Panc1 (cell line): ENCODE measurements around the gene IRS1. TPM values are rescaled to one million over a fixed set of nuclear protein-coding genes. Genes with fewer than 3 reads are reported as not detected.

ENCODE experiments used
- ATAC-seq: fragments of 200-7000 bp; cut with Tn5 transposase; 2 replicates; pipeline ENCODE4 v1.9.1; 2020; ENCODE audit warnings: mild to moderate bottlenecking, moderate library complexity
- BruUV-seq: library from RNA; stranded (reverse); fragments of 400-500 nt; replicated peaks from 2 replicates; lab custom pipeline; 2021; lab: Mats Ljungman, UMichigan
- CTCF ChIA-PET: fragments of 300-600 bp; sonication (Branson Sonifier 250); formaldehyde crosslinking; loops from one replicate; lab custom pipeline; 2022; ENCODE audit warnings: antibody characterized with exemption; lab: Charles Lee
- POLR2A ChIA-PET: fragments of 300-600 bp; sonication (Branson Sonifier 250); formaldehyde crosslinking; loops from one replicate; lab custom pipeline; 2022; ENCODE audit warnings: antibody characterized with exemption; lab: Charles Lee
- DNase-seq: peaks from one replicate; pipeline ENCODE4 v3.0.0-alpha.2; 2010; ENCODE audit warnings: low read depth, low spot score
- H3K27ac ChIP-seq: 2 replicates; pipeline ENCODE4 v1.5.1; 2011; ENCODE audit warnings: mild to moderate bottlenecking, low read length, inconsistent platforms
- H3K27me3 ChIP-seq: fragments of 200-500 bp; sonication (Bioruptor generic); 2 replicates; pipeline ENCODE4 v1.6.0; 2014; ENCODE audit warnings: low read length, inconsistent platforms; ENCODE audit not compliant: control insufficient read depth, insufficient read depth
- H3K36me3 ChIP-seq: fragments of 200-500 bp; sonication (Bioruptor generic); 2 replicates; pipeline ENCODE4 v1.5.1; 2014; ENCODE audit warnings: inconsistent platforms, mild to moderate bottlenecking, low read length, moderate library complexity; ENCODE audit not compliant: control insufficient read depth, insufficient read depth
- H3K4me1 ChIP-seq: 2 replicates; pipeline ENCODE4 v1.5.1; 2011; ENCODE audit warnings: inconsistent platforms, mild to moderate bottlenecking, low read length, moderate library complexity; ENCODE audit not compliant: control insufficient read depth, insufficient read depth
- H3K4me3 ChIP-seq, 2 experiments: 2 replicates each; pipeline ENCODE4 v1.5.1; 2011 to 2012; ENCODE audit warnings: low read depth in 2 of 2, low read length in 2 of 2, mild to moderate bottlenecking in 2 of 2, inconsistent platforms in 1 of 2, moderate library complexity in 1 of 2
- H3K9me3 ChIP-seq: fragments of 200-500 bp; sonication (Bioruptor generic); 2 replicates; pipeline ENCODE4 v1.5.1; 2014; ENCODE audit warnings: low read depth, mild to moderate bottlenecking, inconsistent platforms, low read length, moderate library complexity; ENCODE audit not compliant: control insufficient read depth, insufficient read depth
- CTCF ChIP-seq: fragments of 450-650 bp; IDR thresholded peaks from 2 replicates; pipeline ENCODE4 v1.5.1; 2017; ENCODE audit warnings: mild to moderate bottlenecking
- POLR2AphosphoS5 ChIP-seq: IDR thresholded peaks from 2 replicates; pipeline ENCODE4 v1.6.1; 2012; ENCODE audit warnings: mild to moderate bottlenecking, low read depth, low read length, moderate library complexity
- REST ChIP-seq, 2 experiments: IDR thresholded peaks; 2 replicates each; pipeline ENCODE4 v1.6.1; 2011 to 2012; ENCODE audit warnings: low read depth in 2 of 2, control low read depth in 1 of 2, low read length in 1 of 2, mild to moderate bottlenecking in 1 of 2, moderate library complexity in 1 of 2; ENCODE audit not compliant: insufficient read depth in 1 of 2
- SIN3A ChIP-seq: IDR thresholded peaks from 2 replicates; pipeline ENCODE4 v1.6.1; 2012; ENCODE audit warnings: low read depth, mild to moderate bottlenecking, low read length, moderate library complexity, borderline replicate concordance; ENCODE audit not compliant: insufficient read depth
- TCF7L2 ChIP-seq: IDR thresholded peaks from 2 replicates; pipeline ENCODE4 v1.6.1; 2011; ENCODE audit warnings: mild to moderate bottlenecking, low read depth, low read length, inconsistent platforms
- in situ Hi-C: cut with HindIII; loops from 2 replicates; pipeline ENCODE4 v1.10.0; 2016; ENCODE audit warnings: low sequenced_read_pairs, low pct_unique_long_range_greater_than_20kb
- intact Hi-C: fragments of 100-400 bp; cut with micrococcal nuclease; formaldehyde crosslinking; loops from one replicate; pipeline ENCODE4 v1.10.0; 2022; ENCODE audit not compliant: unreplicated experiment
- total RNA-seq: library from RNA; stranded (reverse); gene quantifications from one replicate; pipeline ENCODE4 v1.2.1, GENCODE V29; 2021; ENCODE audit not compliant: unreplicated experiment

Gene IRS1
- total RNA-seq, 1 experiment from 2014 or later = 27.3 TPM

- TF ChIP-seq CTCF = no peak
- no peak for TF ChIP-seq SIN3A
- no peak for TF ChIP-seq TCF7L2
- no peak for TF ChIP-seq REST (IDR thresholded peaks at IDR 0.05; ENCODE audit: insufficient read depth in 1 of 2, low read depth in 2 of 2, low read length in 1 of 2)
- no peak for TF ChIP-seq POLR2AphosphoS5
- H3K9me3 ChIP-seq = no peaks in the 10 kb centered on the region
- no peak overlapping the region for H3K4me3 ChIP-seq
- DNase-seq (no peak), ATAC-seq (peak; percentile 72; the same call in 1 of the 2 replicates)
- H3K27ac ChIP-seq = peak overlapping the region; percentile 23; the same call in 1 of the 2 replicates
- POLR2A ChIA-PET = no interaction called here
- H3K4me1 ChIP-seq = peaks cover 35% of the 10 kb centered on the region
- CTCF ChIA-PET = interaction anchor here (0.6 kb wide), 1 partner anchor 185 kb away, joined by 3 read pairs; no protein-coding TSS in a partner anchor
- BruUV-seq = no TSS peak
- intact Hi-C loops = no loop called here
- no peaks in the 10 kb centered on the region for H3K27me3 ChIP-seq
- no peaks in the 10 kb centered on the region for H3K36me3 ChIP-seq
- in situ Hi-C loops = no loop called here
Observed at GRCh38 chr2:226754821-226755604, 44.6 kb downstream of the IRS1 start.

- in situ Hi-C loops = no loop called here
Observed at GRCh38 chr2:226752887-226753286, 46.7 kb downstream of the IRS1 start.

More at GRCh38 chr2:226752887-226753286, 46.7 kb downstream of the IRS1 start:
- POLR2A ChIA-PET = no interaction called here
- ATAC-seq (no peak), DNase-seq (no peak)
- TF ChIP-seq SIN3A (no peak), REST (IDR thresholded peaks at IDR 0.05; ENCODE audit: insufficient read depth in 1 of 2, low read depth in 2 of 2, low read length in 1 of 2) (no peak), CTCF (no peak), TCF7L2 (no peak), POLR2AphosphoS5 (no peak)
- no peaks in the 10 kb centered on the region for H3K36me3 ChIP-seq
- H3K4me1 ChIP-seq = peaks cover 26% of the 10 kb centered on the region
- no peak overlapping the region; the same call in 1 of the 2 replicates for H3K27ac ChIP-seq
- no peaks in the 10 kb centered on the region for H3K9me3 ChIP-seq
- H3K4me3 ChIP-seq = no peak overlapping the region
- CTCF ChIA-PET = no interaction called here
- no peaks in the 10 kb centered on the region for H3K27me3 ChIP-seq
- no TSS peak for BruUV-seq
- intact Hi-C loops = no loop called here
